ENCODE measurements around the gene ASB6.

Gene ASB6

DNA sequence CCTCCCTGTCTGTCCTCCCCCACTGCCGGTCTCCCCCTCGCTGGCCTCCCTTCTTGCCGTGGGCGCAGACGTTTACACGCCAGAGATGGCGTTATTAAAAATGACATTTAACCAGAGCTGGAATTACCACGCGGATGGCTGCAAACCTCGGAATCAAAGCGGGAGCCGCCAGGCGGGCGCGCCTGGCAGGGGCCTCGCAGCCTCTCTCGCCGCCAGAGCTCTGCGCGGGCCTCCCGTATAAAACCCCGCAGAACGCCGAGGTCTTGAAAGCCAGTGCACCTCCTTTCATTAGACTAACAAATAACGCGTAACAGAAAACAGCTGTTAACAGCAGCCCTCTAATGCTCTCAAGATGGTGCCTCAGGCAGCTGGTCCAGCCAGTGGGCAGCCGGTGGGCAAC, 33.7 kb upstream of the ASB6 start:
- TF ChIP-seq CTCF (conservative IDR thresholded peaks at IDR 0.05; ENCODE audit: low read depth, low read length), result no peak
- no peak for DNase-seq (ENCODE audit: low read depth)

DNA sequence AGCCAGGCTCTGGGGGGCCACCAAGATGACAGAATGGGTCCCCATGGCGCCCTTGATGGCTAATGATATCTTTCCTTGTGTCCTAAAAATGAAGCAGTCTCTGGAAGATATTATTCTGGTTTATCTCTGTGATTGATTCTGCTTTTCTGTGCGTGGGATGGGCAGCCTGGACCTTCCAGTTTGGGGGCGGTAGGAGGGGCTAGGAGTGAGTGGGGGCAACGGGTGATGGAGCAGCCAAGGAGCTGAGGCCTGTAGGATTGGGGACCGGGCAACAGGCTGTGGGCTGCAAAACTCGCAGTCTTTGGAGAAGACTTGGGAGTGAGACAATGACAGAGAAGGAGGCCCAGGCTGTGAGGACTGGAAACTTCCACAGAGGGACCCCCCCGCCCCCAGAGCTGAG, 32.3 kb upstream of the ASB6 start:
- no peak for TF ChIP-seq CTCF (conservative IDR thresholded peaks at IDR 0.05; ENCODE audit: low read depth, low read length)

More for the DNA sequence above, 33.7 kb upstream of the ASB6 start:
- H3K4me3 ChIP-seq (ENCODE audit: low read length), result no peak overlapping the region

GRCh38 chr9:129673602-129674001, 31.7 kb upstream of the ASB6 start:
- no peak for DNase-seq (ENCODE audit: low read depth)
- no peak overlapping the region for H3K4me3 ChIP-seq (ENCODE audit: low read length)
- TF ChIP-seq CTCF (conservative IDR thresholded peaks at IDR 0.05; ENCODE audit: low read depth, low read length), result no peak

More for the DNA sequence above, 32.3 kb upstream of the ASB6 start:
- no peak overlapping the region for H3K4me3 ChIP-seq (ENCODE audit: low read length)
- no peak for DNase-seq (ENCODE audit: low read depth)

DNA sequence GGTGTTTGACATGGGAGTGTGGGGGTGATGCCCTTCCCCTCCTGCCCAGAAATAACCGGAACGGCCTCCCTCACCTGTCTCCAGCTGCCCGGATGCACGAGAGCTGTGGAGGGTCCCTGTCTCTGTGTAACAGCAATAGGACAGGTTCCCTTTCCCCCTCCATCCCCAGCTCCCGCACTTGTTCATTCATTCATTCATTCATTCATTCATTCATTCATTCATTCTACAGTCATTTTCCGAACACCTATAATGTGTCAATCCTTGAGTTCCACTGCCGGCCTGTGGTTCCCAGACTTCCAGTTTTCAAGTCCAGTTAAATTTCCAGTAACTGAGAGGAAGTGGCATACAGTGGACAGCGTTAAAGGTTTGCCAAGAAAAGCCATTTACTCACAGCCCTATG, 30.8 kb upstream of the ASB6 start:
- TF ChIP-seq CTCF (conservative IDR thresholded peaks at IDR 0.05; ENCODE audit: low read depth, low read length), result no peak
- DNase-seq (ENCODE audit: low read depth), result no peak
- no peak overlapping the region for H3K4me3 ChIP-seq (ENCODE audit: low read length)

GRCh38 chr9:129671519-129671918, 29.6 kb upstream of the ASB6 start:
- H3K4me3 ChIP-seq (ENCODE audit: low read length), result no peak overlapping the region
- DNase-seq (ENCODE audit: low read depth), result no peak
- TF ChIP-seq CTCF (conservative IDR thresholded peaks at IDR 0.05; ENCODE audit: low read depth, low read length), result no peak

DNA sequence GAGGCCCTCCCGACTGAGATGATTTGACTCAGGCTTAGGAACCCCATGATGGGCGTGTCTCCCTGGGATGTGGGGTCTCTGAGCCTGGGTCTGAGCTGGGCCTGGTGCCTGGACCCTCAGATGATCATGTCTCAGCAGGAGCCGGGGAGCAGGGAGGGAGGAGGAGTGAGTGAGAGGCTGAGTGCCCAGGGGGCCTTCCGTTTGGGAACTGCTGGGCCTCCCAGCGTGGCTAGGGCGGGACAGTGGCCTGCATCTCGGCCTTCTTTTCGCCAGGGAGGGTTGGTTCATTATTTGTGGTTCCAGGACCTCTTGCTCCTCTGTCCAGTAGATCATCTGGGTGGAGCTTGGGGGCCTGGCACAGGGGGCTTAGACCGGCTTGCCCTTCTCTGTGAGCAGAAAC, 29.1 kb upstream of the ASB6 start:
- TF ChIP-seq CTCF (conservative IDR thresholded peaks at IDR 0.05; ENCODE audit: low read depth, low read length), result no peak
- no peak for DNase-seq (ENCODE audit: low read depth)
- H3K4me3 ChIP-seq (ENCODE audit: low read length), result no peak overlapping the region

DNA sequence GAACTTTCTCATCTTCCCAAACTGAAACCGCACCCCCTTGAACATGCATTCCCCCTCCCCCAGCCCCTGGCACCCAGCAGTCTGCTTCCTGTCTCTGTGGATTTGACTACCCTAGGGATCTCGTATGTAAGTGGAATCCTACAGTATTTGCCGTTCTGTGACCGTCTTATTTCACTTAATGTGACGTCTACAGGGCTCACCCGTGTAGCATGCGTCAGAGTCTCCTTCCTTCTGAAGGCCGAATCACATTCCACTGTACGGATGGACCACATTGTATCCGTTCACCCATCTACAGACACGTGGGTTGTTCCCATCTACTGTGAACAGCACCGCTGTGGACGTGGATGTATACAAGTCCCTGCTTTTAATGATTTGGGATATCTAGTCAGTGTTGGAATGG, 28.0 kb upstream of the ASB6 start:
- TF ChIP-seq CTCF (conservative IDR thresholded peaks at IDR 0.05; ENCODE audit: low read depth, low read length), result no peak
- H3K4me3 ChIP-seq (ENCODE audit: low read length), result no peak overlapping the region
- no peak for DNase-seq (ENCODE audit: low read depth)

Data from retinal pigment epithelial cell (primary cell).